CD4-positive, alpha-beta T cell treated with Interleukin-6 for 4 hours (primary cell): ENCODE results near the gene PRKCD.
A peak's percentile ranks its signal among the peaks of the same experiment; 100 is the strongest.

Experiments
- DNase-seq: peaks from one replicate; pipeline ENCODE4 v3.0.0-alpha.2; 2020; ENCODE audit warnings: mixed read lengths

Gene PRKCD

GRCh38 chr3:53160660-53161449 is at the start of gene PRKCD:
TSS of gene PRKCD (plus strand) at chr3:53161209. CDS start at chr3:53178423, 17,214 bp downstream.
- peak; percentile 93 for DNase-seq

GRCh38 chr3:53111822-53112221 is 49.2 kb upstream of the PRKCD start:
- no peak for DNase-seq

- no peak for DNase-seq
These were observed 47.6 kb upstream of the PRKCD start for GRCh38 chr3:53113293-53114010.

- peak; percentile 86 for DNase-seq
These were observed 47.0 kb upstream of the PRKCD start for GRCh38 chr3:53114011-53114400.

- DNase-seq: no peak
These were observed 46.5 kb upstream of the PRKCD start for GRCh38 chr3:53114412-53115074.

- no peak for DNase-seq
These were observed 44.1 kb upstream of the PRKCD start for GRCh38 chr3:53116956-53117355.

- no peak for DNase-seq
These were observed 40.7 kb upstream of the PRKCD start for GRCh38 chr3:53120336-53120735.

- no peak for DNase-seq
These were observed 38.6 kb upstream of the PRKCD start for GRCh38 chr3:53122255-53122932.

GRCh38 chr3:53122933-53123305 is 38.1 kb upstream of the PRKCD start:
- no peak for DNase-seq

GRCh38 chr3:53123510-53123909 is 37.5 kb upstream of the PRKCD start:
- no peak for DNase-seq

GRCh38 chr3:53123953-53124352 is 37.1 kb upstream of the PRKCD start:
- DNase-seq: no peak

GRCh38 chr3:53126601-53127000 is 34.4 kb upstream of the PRKCD start:
- no peak for DNase-seq

GRCh38 chr3:53129344-53129743 is 31.7 kb upstream of the PRKCD start:
- DNase-seq: no peak

- peak; percentile 99 for DNase-seq
These were observed 30.6 kb upstream of the PRKCD start, which contains the start of gene RFT1 for GRCh38 chr3:53130179-53131061. TSS of gene RFT1 (minus strand) at chr3:53130435. CDS start at chr3:53130400, 35 bp downstream.

- no peak for DNase-seq
These were observed 29.9 kb upstream of the PRKCD start for GRCh38 chr3:53131096-53131495.

GRCh38 chr3:53132347-53132746 is 28.7 kb upstream of the PRKCD start:
- no peak for DNase-seq

- peak; percentile 69 for DNase-seq
These were observed 26.3 kb upstream of the PRKCD start for GRCh38 chr3:53134631-53135232.

GRCh38 chr3:53137221-53137620 is 23.8 kb upstream of the PRKCD start:
- no peak for DNase-seq

- DNase-seq: no peak
These were observed 23.1 kb upstream of the PRKCD start for GRCh38 chr3:53137835-53138446.

GRCh38 chr3:53139906-53140846 is 20.8 kb upstream of the PRKCD start:
- no peak for DNase-seq
